ENCODE results near the gene NXPE3.

NXPE3 gene

DNA sequence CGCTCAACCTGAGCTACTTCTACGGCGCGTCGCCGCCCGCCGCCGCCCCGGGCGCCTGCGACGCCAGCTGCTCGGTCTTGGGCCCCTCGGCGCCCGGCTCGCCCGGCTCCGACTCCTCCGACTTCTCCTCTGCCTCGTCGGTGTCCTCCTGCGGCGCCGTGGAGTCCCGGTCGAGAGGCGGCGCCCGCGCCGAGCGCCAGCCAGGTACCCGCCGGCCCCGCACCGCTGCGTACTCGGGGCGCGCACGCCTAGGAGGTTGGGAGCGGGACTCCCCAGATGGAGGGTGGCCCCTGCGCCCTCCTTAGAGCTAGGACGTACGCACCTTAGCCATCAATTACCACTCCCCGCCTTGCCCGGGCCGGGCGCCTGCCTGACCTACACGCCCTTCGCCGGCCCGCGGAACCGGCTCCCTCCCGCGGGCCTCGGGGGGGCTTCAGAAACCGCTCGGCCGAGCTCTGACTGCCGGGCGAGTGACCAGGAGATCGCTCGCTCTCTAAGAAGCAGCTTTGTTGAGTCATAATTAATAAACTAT, 70.8 kb downstream of the NXPE3 start:
- Histone ChIP-seq H3K36me3 (ENCODE audit: control insufficient read depth, insufficient read depth, low read length) (peaks cover 32% of the 10 kb centered on the region), H3K4me1 (ENCODE audit: control insufficient read depth, insufficient read depth, low read length, poor library complexity, severe bottlenecking) (peaks cover 9% of the 10 kb centered on the region)
- DNase-seq = peak; percentile 17 to 32 (median 30)

DNA sequence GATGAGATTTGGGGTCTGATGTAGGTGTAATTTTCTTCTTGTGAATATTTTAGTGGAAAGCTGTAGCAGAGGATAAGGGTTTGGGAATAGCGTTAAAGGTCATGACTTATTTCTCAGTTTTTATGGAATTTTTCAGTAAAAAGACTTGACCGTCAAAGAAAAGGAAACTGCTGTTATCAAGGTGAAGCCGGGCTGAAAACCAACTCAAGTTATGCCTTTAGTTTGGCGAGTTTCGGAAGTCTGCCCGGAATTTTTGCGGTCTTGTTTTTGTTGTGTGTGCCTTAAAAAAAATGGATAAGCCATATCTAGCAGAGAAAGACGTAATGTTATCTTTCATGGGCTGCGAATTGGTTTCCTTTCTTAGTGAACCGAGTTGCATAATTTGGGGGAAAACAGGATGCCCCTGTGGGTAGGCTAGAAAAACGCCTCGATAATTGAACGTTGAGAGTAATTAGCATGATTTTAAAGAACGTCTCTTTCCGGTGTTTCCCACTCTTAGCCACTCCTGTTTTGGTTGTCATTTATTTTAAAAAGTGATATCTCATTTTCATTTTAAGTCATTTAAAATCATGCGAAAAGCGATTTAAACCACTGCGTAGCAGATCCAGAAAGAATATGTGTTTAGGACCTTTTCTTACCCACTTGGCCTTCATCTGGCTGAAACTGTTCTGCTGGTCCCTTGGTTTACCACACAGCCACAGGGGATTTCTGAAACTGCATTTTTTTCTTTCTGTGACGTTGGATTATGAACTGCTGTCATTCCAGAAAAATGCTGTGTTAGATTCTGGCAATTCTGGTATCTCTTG, 71.4 kb downstream of the NXPE3 start:
- Histone ChIP-seq H3K4me1 (ENCODE audit: control insufficient read depth, insufficient read depth, low read length, poor library complexity, severe bottlenecking) (peaks cover 9% of the 10 kb centered on the region), H3K36me3 (ENCODE audit: control insufficient read depth, insufficient read depth, low read length) (peaks cover 39% of the 10 kb centered on the region), H3K27me3 (replicated peaks; ENCODE audit: control insufficient read depth, insufficient read depth, low read length, poor library complexity, severe bottlenecking) (no peaks in the 10 kb centered on the region), H3K9me3 (ENCODE audit: control insufficient read depth, low read length) (no peaks in the 10 kb centered on the region), H3K27ac (ENCODE audit: insufficient read depth, low read length, poor library complexity, severe bottlenecking) (peak overlapping the region; percentile 99), H3K4me3 (ENCODE audit: insufficient read depth, low read depth, low read length, poor library complexity, severe bottlenecking) (peak overlapping the region; percentile 95)
- DNase-seq = peak; percentile 50 to 54 (median 53)

More for the DNA sequence above, 70.8 kb downstream of the NXPE3 start:
- Histone ChIP-seq H3K27me3 (replicated peaks; ENCODE audit: control insufficient read depth, insufficient read depth, low read length, poor library complexity, severe bottlenecking) (no peaks in the 10 kb centered on the region), H3K27ac (ENCODE audit: insufficient read depth, low read length, poor library complexity, severe bottlenecking) (peak overlapping the region; percentile 99), H3K9me3 (ENCODE audit: control insufficient read depth, low read length) (no peaks in the 10 kb centered on the region), H3K4me3 (ENCODE audit: insufficient read depth, low read depth, low read length, poor library complexity, severe bottlenecking) (peak overlapping the region; percentile 95)

DNA sequence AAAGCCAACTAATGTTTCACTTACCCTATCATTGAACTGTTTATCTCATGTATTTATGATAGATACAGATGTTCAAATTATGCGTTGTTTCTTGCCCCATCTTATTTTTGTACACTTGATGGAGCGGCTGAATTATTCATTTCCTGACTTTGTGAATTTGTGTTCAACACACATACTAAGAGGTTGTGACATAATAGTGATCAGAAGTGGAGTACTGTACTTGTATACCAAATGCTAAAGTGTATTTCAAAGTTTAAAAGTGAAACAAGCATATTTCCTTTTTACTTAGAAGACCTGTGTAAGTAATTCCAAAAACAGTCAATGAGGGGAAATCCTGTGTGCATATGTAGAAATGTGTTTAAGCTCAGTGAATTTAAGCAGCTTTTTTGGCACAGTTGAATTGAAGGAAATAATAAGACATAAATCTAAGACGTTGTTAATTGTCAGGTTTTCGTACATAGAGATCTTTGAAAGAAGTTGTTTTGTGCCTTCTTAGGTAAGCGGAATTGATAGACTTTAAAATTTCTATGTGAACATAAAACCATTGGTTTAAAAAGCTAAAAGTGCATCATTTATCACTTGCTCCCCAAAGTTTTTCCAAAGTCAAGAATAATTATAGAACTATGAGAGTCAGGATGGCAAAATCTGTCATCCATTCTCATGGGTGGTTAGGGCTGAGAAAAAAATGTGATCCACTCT, 72.2 kb downstream of the NXPE3 start:
- DNase-seq = no peak
- Histone ChIP-seq H3K4me3 (ENCODE audit: insufficient read depth, low read depth, low read length, poor library complexity, severe bottlenecking) (peak overlapping the region; percentile 95), H3K27me3 (replicated peaks; ENCODE audit: control insufficient read depth, insufficient read depth, low read length, poor library complexity, severe bottlenecking) (no peaks in the 10 kb centered on the region), H3K9me3 (ENCODE audit: control insufficient read depth, low read length) (no peaks in the 10 kb centered on the region), H3K36me3 (ENCODE audit: control insufficient read depth, insufficient read depth, low read length) (peaks cover 46% of the 10 kb centered on the region), H3K4me1 (ENCODE audit: control insufficient read depth, insufficient read depth, low read length, poor library complexity, severe bottlenecking) (peaks cover 9% of the 10 kb centered on the region), H3K27ac (ENCODE audit: insufficient read depth, low read length, poor library complexity, severe bottlenecking) (peak overlapping the region; percentile 99)

DNA sequence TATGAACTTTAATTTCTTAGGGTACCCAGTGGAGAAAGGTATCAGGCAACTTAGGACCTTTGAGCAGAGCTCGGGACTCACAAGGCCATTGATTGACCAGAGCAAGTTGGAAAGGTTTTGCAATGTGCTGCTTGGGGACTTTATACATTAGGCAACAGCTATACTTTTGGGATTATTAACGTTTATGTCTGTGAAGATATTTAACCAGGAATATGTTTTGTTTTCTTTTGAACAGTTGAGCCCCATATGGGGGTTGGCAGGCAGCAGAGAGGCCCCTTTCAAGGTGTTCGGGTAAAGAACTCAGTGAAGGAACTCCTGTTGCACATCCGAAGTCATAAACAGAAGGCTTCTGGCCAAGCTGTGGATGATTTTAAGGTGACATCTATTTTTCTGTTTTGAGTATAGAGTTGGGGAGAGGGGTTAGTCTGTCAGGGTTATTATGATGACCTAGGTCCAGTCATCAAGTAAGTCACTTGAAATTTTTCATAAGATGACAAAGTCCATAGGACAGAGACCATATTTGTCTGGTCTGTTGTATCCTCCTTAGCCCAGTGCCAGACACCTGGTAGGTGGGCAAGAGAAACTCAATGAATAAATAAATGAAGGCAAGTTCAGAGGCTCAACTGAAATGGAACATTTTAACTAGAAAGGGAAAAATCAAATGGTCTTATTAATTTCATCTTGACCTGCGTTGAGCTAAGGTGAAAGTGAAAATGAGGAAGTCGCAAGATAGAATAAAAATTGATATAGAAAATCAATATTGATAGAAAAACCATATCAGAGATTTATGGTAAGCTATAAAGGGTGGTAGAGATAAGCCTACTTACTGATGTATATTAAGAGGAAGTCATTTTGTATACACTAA, 73.1 kb downstream of the NXPE3 start:
- peak overlapping the region; percentile 99 for H3K27ac ChIP-seq (ENCODE audit: insufficient read depth, low read length, poor library complexity, severe bottlenecking)
- no peaks in the 10 kb centered on the region for H3K27me3 ChIP-seq (replicated peaks; ENCODE audit: control insufficient read depth, insufficient read depth, low read length, poor library complexity, severe bottlenecking)
- no peak for DNase-seq
- no peaks in the 10 kb centered on the region for H3K9me3 ChIP-seq (ENCODE audit: control insufficient read depth, low read length)
- H3K4me3 ChIP-seq (ENCODE audit: insufficient read depth, low read depth, low read length, poor library complexity, severe bottlenecking) = peak overlapping the region; percentile 95
- H3K36me3 ChIP-seq (ENCODE audit: control insufficient read depth, insufficient read depth, low read length) = peaks cover 54% of the 10 kb centered on the region
- peaks cover 9% of the 10 kb centered on the region for H3K4me1 ChIP-seq (ENCODE audit: control insufficient read depth, insufficient read depth, low read length, poor library complexity, severe bottlenecking)

DNA sequence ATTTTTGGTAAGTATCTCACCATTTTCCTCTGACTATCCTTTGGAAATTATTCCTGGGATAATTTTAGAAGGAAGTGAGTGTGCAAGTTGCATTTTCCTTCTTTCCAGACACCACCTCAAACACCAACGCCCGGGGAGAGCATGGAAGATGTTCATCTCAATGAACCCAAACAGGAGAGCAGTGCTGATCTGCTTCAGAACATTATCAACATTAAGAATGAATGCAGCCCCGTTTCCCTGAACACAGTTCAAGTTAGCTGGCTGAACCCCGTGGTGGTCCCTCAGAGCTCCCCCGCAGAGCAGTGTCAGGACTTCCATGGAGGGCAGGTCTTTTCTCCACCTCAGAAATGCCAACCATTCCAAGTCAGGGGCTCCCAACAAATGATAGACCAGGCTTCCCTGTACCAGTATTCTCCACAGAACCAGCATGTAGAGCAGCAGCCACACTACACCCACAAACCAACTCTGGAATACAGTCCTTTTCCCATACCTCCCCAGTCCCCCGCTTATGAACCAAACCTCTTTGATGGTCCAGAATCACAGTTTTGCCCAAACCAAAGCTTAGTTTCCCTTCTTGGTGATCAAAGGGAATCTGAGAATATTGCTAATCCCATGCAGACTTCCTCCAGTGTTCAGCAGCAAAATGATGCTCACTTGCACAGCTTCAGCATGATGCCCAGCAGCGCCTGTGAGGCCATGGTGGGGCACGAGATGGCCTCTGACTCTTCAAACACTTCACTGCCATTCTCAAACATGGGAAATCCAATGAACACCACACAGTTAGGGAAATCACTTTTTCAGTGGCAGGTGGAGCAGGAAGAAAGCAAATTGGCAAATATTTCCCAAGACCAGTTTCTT, 74.2 kb downstream of the NXPE3 start:
- no peak overlapping the region for H3K4me3 ChIP-seq (ENCODE audit: insufficient read depth, low read depth, low read length, poor library complexity, severe bottlenecking)

DNA sequence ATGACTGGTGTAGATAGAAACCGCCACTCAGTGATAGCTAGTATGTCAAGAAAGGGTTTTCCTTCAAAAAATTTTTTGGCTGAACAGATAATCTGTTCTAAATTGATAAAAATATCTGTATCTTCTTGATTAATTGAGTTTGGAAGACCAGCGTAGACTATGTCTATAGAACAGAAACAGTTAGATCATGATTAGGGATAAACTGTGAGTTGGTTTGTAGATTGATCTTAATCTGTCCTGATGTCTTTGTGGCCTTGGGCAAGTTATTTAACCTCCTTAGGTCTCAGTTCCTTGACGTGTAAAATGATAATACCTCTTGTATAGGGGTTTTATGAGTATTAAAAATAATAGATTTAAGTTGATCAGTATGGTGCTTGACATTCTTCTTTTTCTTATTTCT, 75.0 kb downstream of the NXPE3 start:
- Histone ChIP-seq H3K9me3 (ENCODE audit: control insufficient read depth, low read length) (no peaks in the 10 kb centered on the region), H3K36me3 (ENCODE audit: control insufficient read depth, insufficient read depth, low read length) (peaks cover 72% of the 10 kb centered on the region), H3K4me1 (ENCODE audit: control insufficient read depth, insufficient read depth, low read length, poor library complexity, severe bottlenecking) (peaks cover 12% of the 10 kb centered on the region), H3K4me3 (ENCODE audit: insufficient read depth, low read depth, low read length, poor library complexity, severe bottlenecking) (no peak overlapping the region), H3K27ac (ENCODE audit: insufficient read depth, low read length, poor library complexity, severe bottlenecking) (no peak overlapping the region), H3K27me3 (replicated peaks; ENCODE audit: control insufficient read depth, insufficient read depth, low read length, poor library complexity, severe bottlenecking) (no peaks in the 10 kb centered on the region)
- no peak for DNase-seq

More for the DNA sequence above, 74.2 kb downstream of the NXPE3 start:
- peaks cover 12% of the 10 kb centered on the region for H3K4me1 ChIP-seq (ENCODE audit: control insufficient read depth, insufficient read depth, low read length, poor library complexity, severe bottlenecking)
- no peak overlapping the region for H3K27ac ChIP-seq (ENCODE audit: insufficient read depth, low read length, poor library complexity, severe bottlenecking)
- DNase-seq = no peak
- no peaks in the 10 kb centered on the region for H3K9me3 ChIP-seq (ENCODE audit: control insufficient read depth, low read length)
- H3K36me3 ChIP-seq (ENCODE audit: control insufficient read depth, insufficient read depth, low read length) = peaks cover 64% of the 10 kb centered on the region
- H3K27me3 ChIP-seq (replicated peaks; ENCODE audit: control insufficient read depth, insufficient read depth, low read length, poor library complexity, severe bottlenecking) = no peaks in the 10 kb centered on the region

DNA sequence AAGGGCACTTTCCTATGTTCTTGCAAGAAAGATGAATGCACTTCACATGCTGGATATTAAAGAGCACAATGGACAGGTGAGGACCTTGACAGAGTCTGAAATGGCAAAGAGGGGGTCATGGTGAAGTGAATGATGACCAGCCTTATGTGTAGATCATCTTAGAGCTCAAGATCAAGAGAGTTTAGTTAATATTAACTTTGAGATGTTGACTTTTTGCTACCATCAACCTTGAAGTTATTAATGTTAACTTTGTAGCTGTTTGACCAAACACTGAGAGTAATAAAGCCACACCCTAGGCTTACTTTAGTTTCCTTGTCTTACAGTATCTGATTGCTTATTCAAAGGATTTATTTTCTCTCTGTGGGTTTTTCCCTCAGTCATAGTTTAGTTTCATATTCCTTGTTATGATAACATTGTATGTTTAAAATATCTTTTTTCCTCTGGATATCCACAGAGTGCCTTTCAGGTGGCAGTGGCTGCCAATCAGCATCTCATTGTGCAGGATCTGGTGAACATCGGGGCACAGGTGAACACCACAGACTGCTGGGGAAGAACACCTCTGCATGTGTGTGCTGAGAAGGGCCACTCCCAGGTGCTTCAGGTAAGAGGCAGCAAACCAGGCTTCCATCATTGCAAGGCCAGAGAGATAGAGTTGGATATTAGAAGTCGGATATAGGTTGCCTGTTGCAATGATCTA, 75.7 kb downstream of the NXPE3 start:
- Histone ChIP-seq H3K36me3 (ENCODE audit: control insufficient read depth, insufficient read depth, low read length) (peaks cover 80% of the 10 kb centered on the region), H3K4me1 (ENCODE audit: control insufficient read depth, insufficient read depth, low read length, poor library complexity, severe bottlenecking) (peaks cover 12% of the 10 kb centered on the region), H3K27me3 (replicated peaks; ENCODE audit: control insufficient read depth, insufficient read depth, low read length, poor library complexity, severe bottlenecking) (no peaks in the 10 kb centered on the region), H3K27ac (ENCODE audit: insufficient read depth, low read length, poor library complexity, severe bottlenecking) (no peak overlapping the region), H3K4me3 (ENCODE audit: insufficient read depth, low read depth, low read length, poor library complexity, severe bottlenecking) (no peak overlapping the region), H3K9me3 (ENCODE audit: control insufficient read depth, low read length) (no peaks in the 10 kb centered on the region)
- DNase-seq = no peak

DNA sequence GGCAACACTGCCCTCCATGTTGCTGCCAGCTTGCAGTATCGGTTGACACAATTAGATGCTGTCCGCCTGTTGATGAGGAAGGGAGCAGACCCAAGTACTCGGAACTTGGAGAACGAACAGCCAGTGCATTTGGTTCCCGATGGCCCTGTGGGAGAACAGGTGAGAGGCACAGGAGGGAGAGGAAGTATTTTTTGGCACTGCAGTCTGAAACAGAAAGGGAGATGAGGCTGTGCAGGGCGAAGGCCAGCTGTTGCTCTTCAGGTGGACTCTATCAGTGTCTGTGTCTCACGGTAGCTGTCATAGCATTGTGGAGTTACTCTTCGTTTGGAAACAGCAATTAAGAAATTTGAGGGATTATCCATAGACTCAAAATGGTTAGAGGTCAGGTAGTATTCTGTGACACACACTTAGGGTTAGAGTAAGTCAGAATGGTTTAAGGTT, 78.3 kb downstream of the NXPE3 start:
- H3K27me3 ChIP-seq (replicated peaks; ENCODE audit: control insufficient read depth, insufficient read depth, low read length, poor library complexity, severe bottlenecking) = no peaks in the 10 kb centered on the region
- H3K4me3 ChIP-seq (ENCODE audit: insufficient read depth, low read depth, low read length, poor library complexity, severe bottlenecking) = no peak overlapping the region
- H3K27ac ChIP-seq (ENCODE audit: insufficient read depth, low read length, poor library complexity, severe bottlenecking) = no peak overlapping the region
- H3K36me3 ChIP-seq (ENCODE audit: control insufficient read depth, insufficient read depth, low read length) = peaks cover 76% of the 10 kb centered on the region
- no peak for DNase-seq
- peaks cover 3% of the 10 kb centered on the region for H3K4me1 ChIP-seq (ENCODE audit: control insufficient read depth, insufficient read depth, low read length, poor library complexity, severe bottlenecking)
- no peaks in the 10 kb centered on the region for H3K9me3 ChIP-seq (ENCODE audit: control insufficient read depth, low read length)

Measured in effector memory CD4-positive, alpha-beta T cell (primary cell).